Measurements from ENCODE around the gene RTP5.

Gene RTP5

GRCh38 chr2:241858206-241859016 is 11.1 kb upstream of the RTP5 start, which contains the start of gene PDCD1:
Gene PDCD1, minus strand, starts transcription at chr2:241858894. Its CDS starts 56 bp downstream, at chr2:241858838.
- peak; percentile 90 for DNase-seq

- DNase-seq = peak; percentile 58
Observed at GRCh38 chr2:241859017-241859435, 10.5 kb upstream of the RTP5 start.

GRCh38 chr2:241859436-241860183 is 9.9 kb upstream of the RTP5 start:
- peak; percentile 87 for DNase-seq

DNA sequence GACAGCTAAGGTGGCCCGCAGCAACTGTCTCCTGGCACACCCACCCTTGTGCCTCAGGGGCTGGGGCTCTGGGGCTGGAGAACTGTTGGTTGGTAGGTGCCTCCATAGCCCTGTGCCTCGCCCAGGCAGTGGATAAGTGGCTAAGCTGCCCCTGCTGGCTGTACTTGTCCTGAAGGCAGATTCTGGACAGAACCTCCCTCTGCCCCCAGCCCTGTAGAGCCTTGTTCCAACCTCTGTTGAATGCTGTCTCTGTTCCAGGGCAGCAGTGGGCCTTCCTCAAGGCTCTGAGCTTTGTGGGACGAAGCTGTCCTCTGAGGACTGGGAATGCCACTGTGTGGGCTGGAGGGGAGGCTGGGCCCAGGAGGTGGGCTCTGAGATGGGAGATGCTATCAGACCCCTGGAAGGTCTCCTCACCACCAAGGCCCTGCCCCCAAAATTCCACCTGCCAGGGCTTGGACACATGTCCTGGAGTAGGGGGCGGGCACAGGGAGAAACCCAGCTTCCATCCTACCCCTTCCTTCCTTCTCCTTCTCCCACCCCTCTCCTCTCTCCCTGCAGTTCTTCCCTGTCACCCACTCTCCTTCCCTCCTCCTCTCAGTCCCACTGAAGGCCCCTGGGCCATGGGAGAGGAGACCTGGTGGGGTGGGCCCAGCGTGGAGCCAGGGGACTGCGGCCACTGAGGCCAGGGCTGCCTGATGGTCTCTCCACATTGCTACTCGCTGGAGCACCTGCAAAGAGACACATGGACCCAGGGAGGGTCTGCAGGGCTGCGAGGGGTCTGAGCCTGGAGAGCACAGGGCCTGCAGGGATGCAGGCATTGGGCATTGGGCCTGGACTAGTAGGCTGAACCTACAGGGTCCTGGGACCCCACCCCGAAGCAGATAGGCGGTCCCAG is 9.1 kb upstream of the RTP5 start:
- no peak for DNase-seq

GRCh38 chr2:241861264-241861663 is 8.3 kb upstream of the RTP5 start:
- no peak for DNase-seq

- no peak for DNase-seq
Observed at GRCh38 chr2:241862093-241862492, 7.4 kb upstream of the RTP5 start.

DNA sequence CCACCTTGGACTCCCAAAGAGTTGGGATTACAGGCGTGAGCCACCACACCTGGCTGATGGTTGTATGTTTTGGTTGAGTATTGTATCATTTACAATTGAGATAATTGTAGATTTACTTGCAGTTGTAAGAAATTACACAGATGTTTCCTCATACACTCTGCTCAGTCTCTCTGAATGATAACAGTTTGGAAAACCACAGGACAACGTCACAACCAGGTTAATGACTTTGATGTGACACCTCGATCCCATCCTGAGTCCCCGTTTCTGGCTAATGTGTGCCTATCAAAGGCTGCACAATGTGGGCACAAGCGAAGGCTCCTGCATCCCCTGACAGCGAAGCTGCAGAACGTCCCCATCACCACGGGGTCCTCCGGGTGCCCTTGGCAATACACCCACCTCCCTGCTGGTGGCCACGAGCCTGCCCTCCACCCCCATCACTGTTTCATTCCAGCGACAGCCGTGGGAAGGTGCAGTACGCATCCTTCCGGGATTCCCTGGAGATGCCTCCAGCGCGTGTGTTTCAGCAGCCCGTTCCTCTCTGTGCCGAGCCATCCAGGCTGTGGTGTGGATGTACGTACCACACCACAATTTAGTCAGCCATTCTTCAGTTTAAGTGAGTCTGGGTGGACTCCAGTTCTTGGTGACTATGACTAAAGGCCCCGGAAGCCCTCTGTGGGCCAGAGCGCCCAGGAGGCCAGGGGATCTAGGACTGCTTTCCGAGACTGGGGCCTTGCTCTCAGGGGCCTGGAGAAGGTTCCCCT is 6.6 kb upstream of the RTP5 start:
- DNase-seq = no peak

- DNase-seq = peak; percentile 90
Observed at GRCh38 chr2:241863536-241863954, 6.0 kb upstream of the RTP5 start.

DNA sequence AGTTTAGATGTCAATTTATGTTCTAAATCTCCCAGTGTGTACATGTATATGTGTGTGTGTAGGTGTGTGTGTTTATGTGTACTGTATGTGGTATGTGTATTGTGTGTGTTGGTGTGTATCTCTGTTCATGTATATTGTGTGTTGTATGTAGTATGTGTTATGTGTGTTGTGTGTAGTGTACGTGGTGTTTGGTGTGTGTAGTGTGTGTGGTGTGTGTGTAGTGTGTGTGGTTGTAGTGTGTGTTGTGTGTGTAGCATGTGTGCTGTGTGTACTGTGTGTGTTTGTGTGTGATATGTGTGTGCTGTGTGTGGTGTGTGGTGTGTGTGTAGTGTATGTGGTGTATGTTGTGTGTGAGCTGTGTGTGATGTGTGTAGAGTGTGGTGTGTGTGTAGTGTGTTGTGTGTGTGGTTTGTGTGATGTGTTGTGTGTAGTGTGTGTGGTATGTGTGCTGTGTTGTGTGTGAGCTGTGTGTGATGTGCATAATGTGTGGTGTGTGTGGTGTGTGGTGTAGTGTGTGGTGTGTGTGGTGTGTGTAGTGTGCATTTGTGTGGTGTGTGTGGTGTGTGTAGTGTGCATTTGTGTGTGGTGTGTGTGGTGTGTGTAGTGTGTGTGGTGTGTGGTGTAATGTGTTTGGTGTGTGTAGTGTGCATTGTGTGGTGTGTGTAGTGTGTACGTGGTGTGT is 5.2 kb upstream of the RTP5 start:
- no peak for DNase-seq

GRCh38 chr2:241864850-241865213 is 4.7 kb upstream of the RTP5 start:
- DNase-seq = no peak

DNA sequence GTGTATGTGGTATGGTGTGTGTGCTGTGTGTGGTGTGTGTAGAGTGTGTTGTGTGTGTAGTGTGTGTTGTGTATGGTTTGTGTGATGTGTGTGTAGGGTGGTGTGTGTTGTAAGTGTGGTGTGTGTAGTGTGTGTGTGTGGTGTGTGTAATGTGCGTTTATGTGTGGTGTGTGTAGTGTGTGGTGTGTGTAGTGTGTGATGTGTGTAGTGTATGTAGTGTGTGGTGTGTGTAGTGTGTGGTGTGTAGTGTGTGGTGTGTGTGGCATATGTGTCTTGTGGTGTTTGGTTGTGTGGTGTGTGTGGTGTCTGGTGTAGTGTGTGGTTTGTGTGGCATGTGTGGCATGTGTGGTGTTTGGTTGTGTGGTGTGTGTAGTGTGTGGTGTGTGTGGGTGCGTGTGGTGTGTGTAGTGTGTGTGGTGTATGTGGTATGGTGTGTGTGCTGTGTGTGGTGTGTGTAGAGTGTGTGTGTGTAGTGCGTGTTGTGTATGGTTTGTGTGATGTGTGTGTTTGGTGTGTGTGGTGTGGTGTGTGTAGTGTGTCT is 4.0 kb upstream of the RTP5 start:
- no peak for DNase-seq

GRCh38 chr2:241865957-241866789 is 3.4 kb upstream of the RTP5 start:
- DNase-seq = peak; percentile 56

DNA sequence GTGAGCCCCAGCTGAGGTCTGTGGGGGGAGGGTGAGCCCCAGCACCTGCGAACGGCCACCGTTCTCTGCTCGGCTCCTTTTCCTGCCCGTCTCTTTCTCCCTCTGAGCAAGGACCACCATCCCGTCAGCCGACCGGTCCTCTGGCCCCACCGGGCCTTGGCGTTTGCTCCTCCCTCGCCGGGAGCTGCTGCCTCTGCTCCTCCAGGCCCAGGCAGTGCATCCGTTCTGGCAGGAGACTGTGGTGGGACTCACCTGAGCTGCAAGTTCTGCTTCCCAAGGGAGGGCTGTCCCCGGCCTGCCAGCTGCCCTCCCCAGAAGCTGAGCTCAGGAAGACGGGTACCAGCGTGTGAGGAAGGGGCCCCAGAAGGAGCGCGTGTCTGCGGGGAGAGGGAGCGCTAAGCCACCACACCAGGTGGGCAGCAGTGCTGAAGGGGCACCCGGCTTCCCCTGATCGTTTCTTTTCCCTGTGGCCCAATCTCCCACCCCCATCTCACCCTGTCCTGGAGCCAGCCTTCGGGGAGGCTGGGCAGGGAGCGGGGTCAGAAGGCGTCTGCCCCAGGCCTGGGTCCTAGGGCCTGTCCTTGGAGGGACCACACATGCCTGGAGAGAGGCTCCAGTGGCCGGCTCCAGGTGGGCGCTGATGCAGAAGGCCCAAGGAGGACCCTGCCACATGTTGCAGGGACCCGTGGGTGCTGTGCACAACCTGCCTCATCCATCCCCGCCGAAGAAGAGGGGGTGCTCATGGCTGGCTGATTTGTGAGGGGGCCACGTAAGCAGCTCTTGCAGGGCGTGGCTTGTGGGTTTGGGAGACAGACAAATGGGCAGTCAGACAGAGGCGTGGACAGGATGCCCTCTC is 2.5 kb upstream of the RTP5 start:
- no peak for DNase-seq

DNA sequence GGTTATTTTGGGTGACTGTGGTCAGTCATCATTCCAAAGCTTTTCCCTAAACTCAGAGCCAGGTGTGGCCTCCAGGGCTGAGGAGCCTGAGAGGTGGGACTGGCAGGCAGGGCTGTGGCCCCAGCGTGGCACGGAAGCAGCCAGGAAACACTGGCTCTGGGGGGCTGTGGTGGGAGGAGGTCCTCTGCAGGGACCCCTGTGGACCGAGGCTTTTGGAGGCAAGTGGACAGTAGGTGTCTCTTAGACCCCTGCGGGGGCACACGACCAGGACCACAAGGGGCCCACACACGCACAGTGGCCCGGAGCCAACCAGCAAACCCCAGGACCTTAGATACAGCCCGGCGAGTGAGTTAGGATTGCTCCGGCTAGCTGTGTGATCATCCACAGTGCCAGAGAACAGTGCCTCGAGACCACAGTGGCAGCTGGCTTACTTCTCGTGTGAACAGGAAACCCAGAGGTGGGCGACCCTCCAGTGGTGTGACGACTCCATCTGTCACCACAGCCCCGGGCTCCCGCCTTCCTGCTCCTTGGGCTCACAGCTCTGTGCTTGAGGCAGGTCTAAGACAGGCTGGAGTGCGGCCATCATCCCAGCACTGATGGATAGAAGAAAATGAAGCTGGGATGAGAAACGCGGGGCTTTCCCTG is 1.6 kb upstream of the RTP5 start:
- DNase-seq = peak; percentile 65

GRCh38 chr2:241868661-241869081 is 858 bp upstream of the RTP5 start:
- DNase-seq = no peak

DNA sequence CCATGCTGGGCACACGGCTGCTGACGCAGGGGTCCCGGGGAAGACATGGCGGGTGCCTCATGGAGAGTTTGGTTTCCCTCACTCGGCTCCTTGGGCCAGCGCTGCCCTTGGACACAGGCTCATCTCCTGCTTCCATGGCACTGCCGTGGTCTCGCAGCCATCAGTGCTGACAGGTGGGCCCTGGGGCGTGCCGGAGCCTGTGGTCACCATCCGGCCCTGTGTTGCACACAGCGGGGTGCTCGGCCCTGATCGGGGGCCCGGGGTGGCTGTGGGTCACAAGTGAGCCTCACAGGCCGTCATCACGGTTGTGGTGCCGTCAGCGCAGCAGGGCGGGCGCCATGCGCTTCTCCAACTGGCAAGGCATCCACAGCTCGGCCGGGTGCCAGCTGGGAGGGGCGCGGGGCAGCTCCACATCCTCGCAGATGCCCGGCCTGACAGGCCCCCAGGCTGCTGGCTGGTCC is 582 bp downstream of the RTP5 start:
- DNase-seq = no peak

DNA sequence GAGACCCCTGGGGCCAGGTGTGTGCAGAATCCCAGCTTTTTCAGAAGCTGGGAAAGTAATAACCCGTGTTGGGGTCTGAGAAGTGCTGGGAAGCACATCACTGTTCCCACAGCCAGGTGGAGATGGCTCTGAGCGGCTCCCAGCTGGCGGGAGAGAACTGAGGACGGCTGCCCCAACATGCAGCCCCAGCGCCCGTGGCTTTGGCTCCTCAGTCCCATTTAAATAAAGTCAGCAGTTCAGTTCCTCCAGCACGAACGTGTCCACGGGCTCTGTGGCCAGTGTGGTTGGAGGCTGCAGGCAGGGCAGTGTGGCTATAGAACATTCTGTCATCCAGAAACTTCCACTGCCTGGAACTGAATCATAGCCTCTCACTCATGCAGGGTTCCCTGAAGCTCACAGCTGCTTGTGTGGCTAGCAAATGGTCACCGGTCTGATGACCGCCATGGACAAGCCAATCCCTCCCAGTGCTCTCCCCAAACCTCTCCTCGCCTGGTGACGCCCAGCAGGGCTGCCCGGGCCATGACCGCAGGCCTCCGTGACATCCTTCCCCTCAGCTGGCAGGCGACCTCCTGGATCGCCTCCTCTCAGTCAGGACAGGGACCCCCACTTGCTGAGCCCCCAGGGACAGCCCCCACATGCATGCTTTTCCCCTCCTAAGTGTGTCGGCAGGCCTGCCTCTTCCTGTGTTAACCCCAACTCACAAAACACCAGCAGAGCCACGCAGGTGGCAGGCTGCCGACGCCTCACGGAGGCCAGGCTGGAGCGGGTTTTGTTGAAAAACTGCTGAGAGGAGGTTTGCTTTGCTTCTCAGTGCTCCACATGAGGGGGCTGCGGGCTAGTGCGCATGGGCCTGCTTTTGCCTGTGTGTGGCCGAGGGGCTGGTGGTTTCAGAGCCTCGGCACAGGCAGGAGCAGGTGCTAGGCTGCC is 1.3 kb downstream of the RTP5 start:
- DNase-seq = no peak
